Measurements from ENCODE around the gene VGF.

- no peak for TF ChIP-seq CTCF (IDR thresholded peaks at IDR 0.05; ENCODE audit: low read depth, low read length)
- TF ChIP-seq EZH2phosphoT487 (IDR thresholded peaks at IDR 0.05; ENCODE audit: low read depth): no peak
Observed at GRCh38 chr7:101154693-101155102, 10.7 kb downstream of the VGF start.
